K562 (cell line): ENCODE results near the gene TMEM72. TPM values are rescaled to one million over a fixed set of nuclear protein-coding genes. Genes with fewer than 3 reads are reported as not detected.

Experiments used
- ATAC-seq: fragments of 200-7000 bp; cut with Tn5 transposase; 3 replicates; pipeline ENCODE4 v1.9.1; 2020; ENCODE audit warnings: moderate library complexity
- BruUV-seq: library from RNA; stranded (reverse); fragments of 400-500 nt; replicated peaks from 2 replicates; lab custom pipeline; 2021; lab: Mats Ljungman, UMichigan
- CTCF ChIA-PET: fragments of 300-600 bp; formaldehyde crosslinking; extraction: SDS; loops from one replicate; lab custom pipeline; 2021; ENCODE audit warnings: low intra/inter-chr PET ratio; lab: Yijun Ruan, JAX
- POLR2A ChIA-PET: fragments of 300-600, 350-650 bp; sonication (Branson Sonifier 250); formaldehyde crosslinking; extraction: SDS; loops from one replicate; lab custom pipeline; 2021; ENCODE audit warnings: antibody characterized with exemption, inconsistent platforms; lab: Yijun Ruan, JAX
- DNase-seq, 4 experiments: peaks; one replicate each; pipeline versions ENCODE4 v3.0.0 to v3.0.0-alpha.2; 2011 to 2018; ENCODE audit warnings: low spot score in 3 of 4, mixed read lengths in 3 of 4; ENCODE audit errors: extremely low read depth in 1 of 4
- FAIRE-seq: peaks from 2 replicates; lab custom pipeline; 2011; peaks lifted over from hg19 to GRCh38; lab: Jason Lieb, UNC
- H2AFZ ChIP-seq: 2 replicates; pipeline ENCODE4 v1.6.0; 2011; ENCODE audit warnings: low read depth, low read length, control low read depth, inconsistent platforms
- H3K27ac ChIP-seq: fragments of 200-600 bp; 3 replicates; pipeline ENCODE4 v1.8.0; 2011; ENCODE audit warnings: low read depth, mild to moderate bottlenecking, control low read depth, inconsistent platforms, low read length, moderate library complexity, mixed read lengths; ENCODE audit errors: extremely low read depth
- H3K27me3 ChIP-seq, 2 experiments: fragments of 300-600 bp in 1 of 2; 2 replicates in 1 of 2; 3 replicates in 1 of 2; pipeline versions ENCODE4 v1.6.0 to v1.8.0; 2011; ENCODE audit warnings: inconsistent platforms in 2 of 2, low read length in 2 of 2, mild to moderate bottlenecking in 1 of 2, mixed read lengths in 1 of 2, moderate library complexity in 1 of 2; ENCODE audit not compliant: control insufficient read depth in 2 of 2, insufficient read depth in 2 of 2
- H3K36me3 ChIP-seq: fragments of 300-600 bp; 3 replicates; pipeline ENCODE4 v1.8.0; 2011; ENCODE audit warnings: mild to moderate bottlenecking, low read length, inconsistent platforms; ENCODE audit not compliant: control insufficient read depth, insufficient read depth
- H3K4me1 ChIP-seq, 2 experiments: fragments of 200-600 bp in 1 of 2; replicated peaks in 1 of 2; 2 replicates in 1 of 2; 3 replicates in 1 of 2; pipeline versions ENCODE4 v1.5.1 to v1.8.0; 2011; ENCODE audit warnings: inconsistent platforms in 2 of 2, low read length in 2 of 2, mild to moderate bottlenecking in 1 of 2, mixed read lengths in 1 of 2, moderate library complexity in 1 of 2; ENCODE audit not compliant: control insufficient read depth in 2 of 2, insufficient read depth in 2 of 2
- H3K4me2 ChIP-seq: 2 replicates; pipeline ENCODE4 v1.6.1; 2011; ENCODE audit warnings: low read length, control low read depth, inconsistent platforms, mixed read lengths; ENCODE audit not compliant: insufficient read depth
- H3K4me3 ChIP-seq: fragments of 200-600 bp; sonication (generic), shearing (Covaris generic); 2 replicates; pipeline ENCODE4 v1.5.1; 2016; ENCODE audit warnings: control low read depth, inconsistent platforms
- H3K79me2 ChIP-seq: fragments of 200-600 bp; 3 replicates; pipeline ENCODE4 v1.8.0; 2011; ENCODE audit warnings: low read length, inconsistent platforms; ENCODE audit not compliant: control insufficient read depth, insufficient read depth
- H3K9ac ChIP-seq, 2 experiments: 2 replicates each; pipeline versions ENCODE4 v1.6.0 to v1.6.1; 2011; ENCODE audit warnings: low read depth in 2 of 2, low read length in 2 of 2, control low read depth in 1 of 2, inconsistent platforms in 1 of 2, mild to moderate bottlenecking in 1 of 2, mixed read lengths in 1 of 2; ENCODE audit not compliant: insufficient read depth in 1 of 2
- H3K9me1 ChIP-seq: one replicate; pipeline ENCODE4 v1.6.0; 2011; ENCODE audit warnings: inconsistent platforms, mild to moderate bottlenecking, low read length, moderate library complexity; ENCODE audit not compliant: control insufficient read depth, insufficient read depth
- H3K9me3 ChIP-seq: replicated peaks from 2 replicates; pipeline ENCODE4 v1.5.1; 2011; ENCODE audit warnings: low read depth, low read length, inconsistent platforms; ENCODE audit not compliant: control insufficient read depth, insufficient read depth
- H4K20me1 ChIP-seq: replicated peaks from 2 replicates; pipeline ENCODE4 v1.6.1; 2011; ENCODE audit warnings: low read length, inconsistent platforms, mixed read lengths; ENCODE audit not compliant: control insufficient read depth, insufficient read depth
- CREBBP ChIP-seq: IDR thresholded peaks from one replicate; pipeline ENCODE4 v1.6.1; 2012; ENCODE audit warnings: low read depth, mild to moderate bottlenecking, control low read depth, inconsistent platforms, low read length
- ELF4 ChIP-seq: fragments of 450-650 bp; formaldehyde crosslinking; IDR thresholded peaks from 2 replicates; pipeline ENCODE4 v1.4.0; 2022; ENCODE audit warnings: missing genetic modification characterization
- FOXK1 ChIP-seq: sonication (generic); formaldehyde crosslinking; IDR thresholded peaks from 2 replicates; pipeline ENCODE4 v1.8.0; 2022; ENCODE audit warnings: missing genetic modification reagents, mild to moderate bottlenecking, borderline replicate concordance
- HDAC1 ChIP-seq, 2 experiments: fragments of 450-650 bp; IDR thresholded peaks; 2 replicates each; pipeline ENCODE4 v1.6.1; 2016 to 2017; ENCODE audit warnings: inconsistent platforms in 1 of 2, mild to moderate bottlenecking in 1 of 2, moderate library complexity in 1 of 2
- MCM3 ChIP-seq: fragments of 450-650 bp; IDR thresholded peaks from 2 replicates; pipeline ENCODE4 v1.6.1; 2016
- NFATC3 ChIP-seq: fragments of 450-650 bp; IDR thresholded peaks from 2 replicates; pipeline ENCODE4 v1.6.1; 2017; ENCODE audit warnings: mild to moderate bottlenecking
- OTX1 ChIP-seq: fragments of 450-650 bp; formaldehyde crosslinking; IDR thresholded peaks from 2 replicates; pipeline ENCODE4 v1.4.0; 2022; ENCODE audit warnings: mild to moderate bottlenecking
- PRPF4 ChIP-seq: fragments of 200-400 bp; formaldehyde crosslinking; IDR thresholded peaks from one replicate; pipeline ENCODE4 v1.6.1; 2017; ENCODE audit warnings: low read length, low read depth, mild to moderate bottlenecking; ENCODE audit not compliant: insufficient read depth, poor library complexity, severe bottlenecking
- SMAD2 ChIP-seq: fragments of 150-350 bp; IDR thresholded peaks from 2 replicates; pipeline ENCODE4 v1.6.1; 2014; ENCODE audit warnings: low read depth, mild to moderate bottlenecking, low read length
- TAL1 ChIP-seq: fragments of 450-650 bp; IDR thresholded peaks from 2 replicates; pipeline ENCODE4 v1.6.1; 2016; ENCODE audit warnings: mild to moderate bottlenecking
- TBP ChIP-seq: optimal IDR thresholded peaks from 2 replicates; pipeline ENCODE3; 2011; ENCODE audit warnings: low read depth, low read length, improper control_type of control experiment
- ZFX ChIP-seq: sonication (generic); formaldehyde crosslinking; IDR thresholded peaks from 2 replicates; pipeline ENCODE4 v1.8.0; 2022; ENCODE audit warnings: mild to moderate bottlenecking, missing genetic modification reagents, moderate library complexity
- WGBS: fragments of 100-300 bp; shearing (Covaris generic); methylation state at CpG from one replicate; pipeline ENCODE4 v1.1.6; 2016; ENCODE audit warnings: low coverage, mixed read lengths; ENCODE audit not compliant: insufficient coverage; ENCODE audit errors: missing lambda C conversion rate; 5-methylcytosine and 5-hydroxymethylcytosine counted together
- in situ Hi-C: fragments of 300-500 bp; cut with MboI; formaldehyde crosslinking; loops from 4 replicates; pipeline ENCODE4 v1.15.0; 2018; ENCODE audit warnings: inconsistent platforms, mixed read lengths
- intact Hi-C: fragments of 100-400 bp; cut with micrococcal nuclease; formaldehyde crosslinking; loops from 2 replicates; pipeline ENCODE4 v1.14.2; 2022
- polyA plus RNA-seq, 8 experiments: library from polyadenylated mRNA; depleted of rRNA in 4 of 8; stranded (reverse) in 5 of 8; unstranded in 3 of 8; fragments of >200 nt; fragmentation: Nextera tagmentation in 2 of 8; fragmentation: Illumina TruSeq in 1 of 8; extraction: Ambion mirVana in 2 of 8; extraction: Trizol in 1 of 8; gene quantifications; 2 replicates each; pipeline versions ENCODE4 v1.2.1 to v1.2.3, GENCODE V29; 2011 to 2014; ENCODE audit warnings: inconsistent platforms in 1 of 8, missing spikeins in 1 of 8
- total RNA-seq, 7 experiments: library from RNA; depleted of rRNA in 6 of 7; stranded (reverse); fragments of >200 nt in 6 of 7; fragmentation: Illumina TruSeq in 2 of 7; extraction: Trizol in 2 of 7; gene quantifications; 2 replicates each; pipeline versions ENCODE4 v1.2.1 to v1.2.3, GENCODE V29; 2011 to 2021; ENCODE audit warnings: low replicate concordance in 1 of 7
- TF ChIP-seq, protein P1 (sequence below): fragments of 450-650 bp; IDR thresholded peaks from 2 replicates; pipeline ENCODE4 v1.6.1; 2018; ENCODE audit warnings: mild to moderate bottlenecking, low read depth; ENCODE audit not compliant: partially characterized antibody
- TF ChIP-seq, protein P2 (sequence below), 2 experiments: fragments of 450-650 bp; IDR thresholded peaks; 2 replicates each; pipeline ENCODE4 v1.6.1; 2016
- TF ChIP-seq, protein P3 (sequence below): IDR thresholded peaks from 2 replicates; pipeline ENCODE4 v1.6.1; 2014; ENCODE audit warnings: antibody characterized with exemption
- TF ChIP-seq, protein P4 (sequence below): fragments of 450-650 bp; formaldehyde crosslinking; IDR thresholded peaks from 2 replicates; pipeline ENCODE4 v1.4.0; 2022; ENCODE audit warnings: missing genetic modification characterization

TMEM72 gene
- total and polyA plus RNA-seq, 9 of the 15 experiments (the other 6 are each of a cell fraction or from before 2014, with no cell fraction given) = not detected

DNA sequence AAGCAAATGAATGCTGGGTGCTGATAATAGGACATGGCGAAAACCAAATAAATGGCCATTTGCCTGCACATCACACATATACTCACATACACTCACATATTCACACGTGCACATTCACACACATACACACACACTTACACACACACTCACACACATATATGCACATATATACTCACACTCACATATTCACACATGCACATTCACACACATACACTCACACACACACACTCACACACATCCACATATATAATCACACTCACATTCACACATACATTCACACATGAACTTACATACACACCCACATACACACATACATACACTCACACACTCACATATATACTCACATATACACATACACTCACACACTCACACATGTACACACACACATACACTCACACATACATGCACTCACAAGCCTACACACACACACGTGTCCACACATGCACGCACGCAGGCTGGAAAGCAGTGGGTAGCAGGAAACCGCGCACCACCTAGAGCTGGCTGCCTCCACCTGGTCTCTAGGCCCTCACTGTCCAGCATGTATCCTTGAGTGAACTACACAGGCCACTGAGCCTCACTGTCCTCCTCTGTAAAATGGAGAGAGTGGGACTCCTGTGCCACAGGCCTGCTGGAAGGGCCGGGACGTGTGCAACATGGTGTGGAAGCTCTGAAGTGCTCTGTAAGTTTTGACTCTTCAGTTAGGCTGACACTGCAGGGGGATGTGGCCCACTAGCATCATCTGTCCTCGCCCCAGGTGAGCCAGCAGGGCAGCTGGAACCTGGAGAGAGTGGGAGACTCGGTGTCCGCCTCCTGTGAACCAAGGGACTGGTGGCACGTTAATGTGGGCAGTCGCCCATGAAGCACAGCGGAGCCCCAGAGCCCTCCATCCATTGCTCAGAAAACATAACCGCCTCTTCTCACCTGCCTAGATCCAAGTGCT lies 14.9 kb downstream of the TMEM72 start:
- peaks cover 0 to 5% of the 10 kb centered on the region in 2 experiments; a peak in 1 of 5 replicates for H3K4me1 ChIP-seq
- in situ Hi-C loops = no loop called here
- no peaks in the 10 kb centered on the region for H3K9me3 ChIP-seq
- intact Hi-C loops = loop anchor here (2.0 kb wide), 1 partner anchor 47 kb away; no protein-coding TSS in a partner anchor
- ChIA-PET POLR2A (no interaction called here), CTCF (interaction anchor here (1.1 kb wide), 1 partner anchor 63 kb away, joined by 3 read pairs; no protein-coding TSS in a partner anchor)
- no peaks in the 10 kb centered on the region for H4K20me1 ChIP-seq
- FAIRE-seq (peak; percentile 78), ATAC-seq (no peak), DNase-seq (no peak)
- H3K4me3 ChIP-seq = no peak overlapping the region
- H3K9ac ChIP-seq = no peak overlapping the region
- peaks cover 0 to 47% of the 10 kb centered on the region in 2 experiments; a peak in 3 of 5 replicates for H3K27me3 ChIP-seq
- H3K79me2 ChIP-seq = no peaks in the 10 kb centered on the region
- no TSS peak for BruUV-seq
- 29% methylated on average over 16 of the region's 16 CpGs for WGBS
- no peak overlapping the region for H3K4me2 ChIP-seq
- H2AFZ ChIP-seq = no peak overlapping the region
- no peaks in the 10 kb centered on the region for H3K9me1 ChIP-seq
- no peak overlapping the region for H3K27ac ChIP-seq
- no peaks in the 10 kb centered on the region for H3K36me3 ChIP-seq
- TF ChIP-seq MCM3 (0 out of 2 replicates have a peak, but pooled peaks have one; percentile 23), ELF4 (CRISPR knock-in tag) (0 out of 2 replicates have a peak, but pooled peaks have one; percentile 46), TBP (no peak), CREBBP (no peak), PRPF4 (no peak), TAL1 (no peak), ZFX (CRISPR knock-in tag) (no peak), FOXK1 (CRISPR knock-in tag) (no peak), SMAD2 (no peak), OTX1 (CRISPR knock-in tag) (peak; percentile 75; the same call in 1 of the 2 replicates), NFATC3 (no peak), HDAC1 (IDR thresholded peaks at IDR 0.05) (peak in 1 of 2 experiments; percentile 27; a peak in 1 of 4 replicates)
- TF ChIP-seq, protein P1, sequence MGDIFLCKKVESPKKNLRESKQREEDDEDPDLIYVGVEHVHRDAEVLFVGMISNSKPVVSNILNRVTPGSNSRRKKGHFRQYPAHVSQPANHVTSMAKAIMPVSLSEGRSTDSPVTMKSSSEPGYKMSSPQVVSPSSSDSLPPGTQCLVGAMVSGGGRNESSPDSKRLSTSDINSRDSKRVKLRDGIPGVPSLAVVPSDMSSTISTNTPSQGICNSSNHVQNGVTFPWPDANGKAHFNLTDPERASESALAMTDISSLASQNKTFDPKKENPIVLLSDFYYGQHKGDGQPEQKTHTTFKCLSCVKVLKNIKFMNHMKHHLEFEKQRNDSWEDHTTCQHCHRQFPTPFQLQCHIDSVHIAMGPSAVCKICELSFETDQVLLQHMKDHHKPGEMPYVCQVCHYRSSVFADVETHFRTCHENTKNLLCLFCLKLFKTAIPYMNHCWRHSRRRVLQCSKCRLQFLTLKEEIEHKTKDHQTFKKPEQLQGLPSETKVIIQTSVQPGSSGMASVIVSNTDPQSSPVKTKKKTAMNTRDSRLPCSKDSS = peak; percentile 27
- TF ChIP-seq, protein P2, sequence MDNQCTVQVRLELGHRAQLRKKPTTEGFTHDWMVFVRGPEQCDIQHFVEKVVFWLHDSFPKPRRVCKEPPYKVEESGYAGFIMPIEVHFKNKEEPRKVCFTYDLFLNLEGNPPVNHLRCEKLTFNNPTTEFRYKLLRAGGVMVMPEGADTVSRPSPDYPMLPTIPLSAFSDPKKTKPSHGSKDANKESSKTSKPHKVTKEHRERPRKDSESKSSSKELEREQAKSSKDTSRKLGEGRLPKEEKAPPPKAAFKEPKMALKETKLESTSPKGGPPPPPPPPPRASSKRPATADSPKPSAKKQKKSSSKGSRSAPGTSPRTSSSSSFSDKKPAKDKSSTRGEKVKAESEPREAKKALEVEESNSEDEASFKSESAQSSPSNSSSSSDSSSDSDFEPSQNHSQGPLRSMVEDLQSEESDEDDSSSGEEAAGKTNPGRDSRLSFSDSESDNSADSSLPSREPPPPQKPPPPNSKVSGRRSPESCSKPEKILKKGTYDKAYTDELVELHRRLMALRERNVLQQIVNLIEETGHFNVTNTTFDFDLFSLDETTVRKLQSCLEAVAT (IDR thresholded peaks at IDR 0.05) = peak; percentile 42 to 44; a peak in 1 of 4 replicates
- TF ChIP-seq, protein P3, sequence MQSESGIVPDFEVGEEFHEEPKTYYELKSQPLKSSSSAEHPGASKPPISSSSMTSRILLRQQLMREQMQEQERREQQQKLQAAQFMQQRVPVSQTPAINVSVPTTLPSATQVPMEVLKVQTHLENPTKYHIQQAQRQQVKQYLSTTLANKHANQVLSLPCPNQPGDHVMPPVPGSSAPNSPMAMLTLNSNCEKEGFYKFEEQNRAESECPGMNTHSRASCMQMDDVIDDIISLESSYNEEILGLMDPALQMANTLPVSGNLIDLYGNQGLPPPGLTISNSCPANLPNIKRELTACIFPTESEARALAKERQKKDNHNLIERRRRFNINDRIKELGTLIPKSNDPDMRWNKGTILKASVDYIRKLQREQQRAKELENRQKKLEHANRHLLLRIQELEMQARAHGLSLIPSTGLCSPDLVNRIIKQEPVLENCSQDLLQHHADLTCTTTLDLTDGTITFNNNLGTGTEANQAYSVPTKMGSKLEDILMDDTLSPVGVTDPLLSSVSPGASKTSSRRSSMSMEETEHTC = no peak
- TF ChIP-seq, protein P4, sequence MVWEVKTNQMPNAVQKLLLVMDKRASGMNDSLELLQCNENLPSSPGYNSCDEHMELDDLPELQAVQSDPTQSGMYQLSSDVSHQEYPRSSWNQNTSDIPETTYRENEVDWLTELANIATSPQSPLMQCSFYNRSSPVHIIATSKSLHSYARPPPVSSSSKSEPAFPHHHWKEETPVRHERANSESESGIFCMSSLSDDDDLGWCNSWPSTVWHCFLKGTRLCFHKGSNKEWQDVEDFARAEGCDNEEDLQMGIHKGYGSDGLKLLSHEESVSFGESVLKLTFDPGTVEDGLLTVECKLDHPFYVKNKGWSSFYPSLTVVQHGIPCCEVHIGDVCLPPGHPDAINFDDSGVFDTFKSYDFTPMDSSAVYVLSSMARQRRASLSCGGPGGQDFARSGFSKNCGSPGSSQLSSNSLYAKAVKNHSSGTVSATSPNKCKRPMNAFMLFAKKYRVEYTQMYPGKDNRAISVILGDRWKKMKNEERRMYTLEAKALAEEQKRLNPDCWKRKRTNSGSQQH (CRISPR knock-in tag) = peak; percentile 85
